Cardiac septum (tissue), 1 donor: Measurements from ENCODE around the gene PDE4DIP. TPM values are rescaled to one million over a fixed set of nuclear protein-coding genes. Genes with fewer than 3 reads are reported as not detected.
"Not testable (repeated sequence)": the region's sequence is repeated elsewhere in the genome, so short reads cannot be mapped to it uniquely, and the experiment has no call there.

ENCODE experiments used
- DNase-seq: peaks from one replicate; pipeline ENCODE4 v3.0.0-alpha.2; 2020; ENCODE audit warnings: low spot score
- intact Hi-C: fragments of 100-400 bp; cut with DNase I; formaldehyde crosslinking; loops from one replicate; pipeline ENCODE4 v1.14.0; 2022
- total RNA-seq: library from RNA; stranded (reverse); fragmentation: NEBNext Ultra II Directional; extraction: Animal tissue kit (Norgen Biotek cat#: 25700); gene quantifications from one replicate; pipeline ENCODE4 v1.2.1, GENCODE V29; 2021
- donor health status: DM: no; HTN: no; CAD: no.

PDE4DIP gene
- total RNA-seq, 1 donor from 2014 or later, result 3,632 TPM

DNA sequence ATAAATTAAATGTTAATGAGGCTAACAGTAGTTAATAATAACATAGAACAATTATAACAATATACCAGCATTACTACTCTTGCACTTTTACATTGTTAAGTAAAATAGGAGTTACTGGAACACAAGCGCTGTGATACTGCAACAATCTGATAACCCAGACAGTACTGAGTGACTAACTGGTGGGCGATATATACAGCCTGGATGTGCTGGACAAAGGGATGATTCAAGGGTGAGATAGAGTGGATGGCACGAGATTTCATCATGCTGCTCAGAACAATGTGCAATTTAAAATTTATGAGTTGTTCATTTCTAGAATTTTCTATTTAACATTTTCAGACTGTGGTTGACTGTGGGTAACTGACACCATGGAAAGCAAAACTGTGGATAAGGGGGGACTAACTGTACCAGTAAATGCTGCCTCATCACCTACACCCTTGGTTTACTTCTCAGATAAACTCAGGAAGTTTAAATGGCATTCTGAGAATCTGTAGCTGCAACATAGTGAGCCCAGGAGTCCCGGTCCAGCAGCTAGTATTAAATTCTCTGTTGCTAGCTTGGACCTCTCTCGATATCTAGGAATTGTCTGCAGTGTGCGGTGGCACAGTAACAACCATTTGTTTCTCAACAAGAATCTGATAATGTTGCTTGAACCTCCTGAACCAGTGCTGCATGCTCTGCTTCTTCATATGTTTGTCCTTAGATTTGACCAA, 24.9 kb downstream of the PDE4DIP start:
- intact Hi-C loops, DNase-seq: not testable (repeated sequence)

DNA sequence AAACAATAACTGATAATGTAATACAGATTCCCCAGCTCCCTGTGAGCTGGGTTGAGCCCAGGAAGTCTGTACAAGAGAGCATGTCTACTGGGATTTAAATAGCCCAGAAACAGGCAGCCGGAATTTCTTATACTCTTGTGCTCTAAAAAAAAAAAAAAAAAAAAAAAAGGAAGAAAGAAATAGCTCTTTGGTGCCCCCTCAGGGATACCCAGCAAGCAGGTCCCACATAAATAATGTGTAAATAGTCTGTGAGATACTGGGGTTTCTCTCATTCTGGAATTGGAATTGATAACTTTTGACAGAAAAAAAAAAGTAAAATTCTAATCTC, 25.4 kb downstream of the PDE4DIP start:
- intact Hi-C loops, result not testable (repeated sequence)

DNA sequence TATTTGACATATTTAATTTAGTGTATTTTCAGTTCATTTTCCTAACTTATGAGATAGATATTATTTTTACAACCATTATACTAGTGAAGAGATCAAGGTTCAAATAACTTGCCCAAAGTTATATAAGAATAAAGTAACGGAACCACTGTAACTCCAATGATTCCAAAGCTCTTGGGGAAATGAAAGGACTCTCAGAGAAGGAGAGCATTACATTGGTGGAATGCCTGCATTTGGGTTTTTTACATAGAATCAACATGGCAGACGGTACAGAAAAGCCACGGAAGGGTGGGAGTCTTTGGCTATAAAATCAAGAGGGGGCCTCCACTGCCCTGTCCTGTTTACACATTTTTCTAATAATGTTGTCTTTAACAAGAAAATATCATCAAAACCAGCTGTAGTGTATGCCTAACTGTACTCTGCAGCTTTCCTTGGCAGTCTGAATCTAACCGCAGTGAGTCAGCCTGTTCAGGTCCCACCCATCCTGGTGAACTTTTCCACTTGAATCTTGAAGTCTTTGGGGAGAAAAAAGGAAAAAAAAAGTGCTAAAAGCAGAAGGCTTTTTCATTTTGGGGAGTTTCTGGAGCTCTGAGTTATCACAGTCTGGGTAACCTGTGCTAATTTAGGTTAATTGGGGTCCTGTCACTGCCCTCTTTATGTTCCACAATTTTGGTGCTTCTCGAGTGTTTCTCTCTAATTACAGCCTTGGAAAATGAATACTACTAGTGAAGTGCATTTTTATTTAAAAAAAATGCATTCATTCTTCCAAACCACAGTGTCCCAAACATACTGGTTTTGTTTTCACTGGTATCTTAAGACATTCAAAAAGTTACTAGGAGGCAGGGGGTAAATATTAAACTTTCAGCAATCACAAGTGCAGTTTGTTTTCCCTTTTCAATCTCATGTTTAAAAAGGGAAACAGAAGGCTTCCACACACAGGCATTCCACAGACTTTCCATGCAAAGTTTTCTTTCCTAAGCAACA, 30.5 kb downstream of the PDE4DIP start:
- intact Hi-C loops, DNase-seq: not testable (repeated sequence)

More for the DNA sequence above, 25.4 kb downstream of the PDE4DIP start:
- not testable (repeated sequence) for DNase-seq

DNA sequence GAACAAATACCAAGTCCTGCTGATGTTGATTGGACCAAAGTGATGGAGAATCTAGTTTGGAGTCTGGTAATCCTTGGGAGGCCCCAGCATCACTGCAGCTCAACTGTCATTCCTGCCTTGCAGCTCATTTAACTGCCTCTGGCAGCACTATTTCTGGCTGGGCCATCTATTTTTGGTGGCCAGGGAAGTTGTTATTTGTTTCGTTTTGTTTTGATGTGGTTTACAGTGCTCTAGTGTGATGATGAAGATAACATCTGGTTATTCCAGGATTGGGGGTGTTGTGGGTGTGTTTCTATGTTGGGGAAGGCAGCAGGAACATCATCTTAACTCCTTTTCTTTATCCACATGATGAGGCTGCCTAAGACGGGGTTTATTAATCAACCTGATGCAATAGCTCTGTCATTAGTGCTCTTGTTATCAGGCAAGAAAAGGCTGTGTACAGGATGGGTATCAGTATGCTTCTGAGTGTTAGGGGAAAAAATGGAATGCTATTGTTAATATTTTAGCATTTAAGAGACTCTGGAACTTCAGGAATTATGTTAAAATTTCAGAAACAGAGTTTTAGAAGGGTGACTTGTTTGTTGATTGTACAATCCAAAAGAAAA, 35.7 kb downstream of the PDE4DIP start:
- intact Hi-C loops, result not testable (repeated sequence)

DNA sequence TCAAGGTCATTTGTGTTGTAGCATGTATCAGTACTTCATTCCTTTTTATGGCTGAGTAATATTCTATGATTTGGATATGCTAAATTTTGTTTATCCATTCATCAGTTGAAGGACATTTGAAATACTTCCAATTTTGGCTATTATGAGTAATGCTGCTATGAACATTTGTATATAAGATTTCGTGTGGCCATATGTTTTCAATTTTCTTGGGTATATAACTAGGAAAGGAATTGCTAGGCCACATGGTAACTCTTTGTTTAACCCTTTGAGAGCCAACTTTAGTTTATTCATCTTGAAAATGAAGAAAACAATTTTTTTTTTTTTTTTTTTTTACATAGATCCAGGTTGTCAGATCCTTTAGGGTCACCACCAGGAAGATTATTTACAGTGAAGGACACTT, 37.0 kb downstream of the PDE4DIP start:
- intact Hi-C loops, DNase-seq: not testable (repeated sequence)

More for the DNA sequence above, 35.7 kb downstream of the PDE4DIP start:
- not testable (repeated sequence) for DNase-seq

DNA sequence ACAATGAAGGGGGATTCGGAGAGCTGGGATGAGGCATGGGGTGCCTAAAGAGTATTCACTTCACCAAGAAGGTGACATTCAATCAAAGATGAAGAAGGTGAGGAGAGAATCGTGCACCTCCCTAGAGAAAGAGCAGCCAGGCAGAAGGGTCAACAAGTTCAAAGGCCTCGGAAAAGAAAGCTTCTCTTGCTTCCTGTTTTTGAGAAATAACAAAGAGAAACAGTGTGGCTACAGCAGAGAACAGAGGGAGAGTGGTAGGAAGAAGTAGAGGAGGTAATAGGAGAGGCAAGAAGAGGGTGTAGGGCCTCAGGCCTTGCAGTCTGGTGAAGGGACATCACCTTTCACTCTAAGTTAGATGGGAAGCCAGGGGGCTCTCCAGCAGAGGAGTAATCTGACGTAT, 41.0 kb downstream of the PDE4DIP start:
- DNase-seq, intact Hi-C loops: not testable (repeated sequence)

DNA sequence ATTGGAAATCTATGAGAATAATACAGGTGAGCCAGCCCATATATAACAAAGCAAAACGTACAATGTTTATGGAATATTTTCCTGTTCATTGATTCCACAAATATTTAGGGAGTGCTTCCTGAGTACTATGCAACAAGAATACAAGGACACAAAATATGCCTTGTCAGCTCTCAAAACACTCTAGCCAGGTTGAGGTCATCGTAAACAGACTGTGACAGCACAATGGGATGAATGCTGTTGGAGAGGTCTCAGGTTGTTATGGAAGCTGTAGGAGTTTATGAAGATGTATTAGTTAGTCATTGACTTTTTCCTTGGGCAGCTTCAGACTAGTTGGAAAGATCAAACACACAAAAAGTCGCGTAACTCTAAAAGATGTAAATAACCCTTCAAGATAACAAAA, 42.1 kb downstream of the PDE4DIP start:
- DNase-seq, intact Hi-C loops: not testable (repeated sequence)

DNA sequence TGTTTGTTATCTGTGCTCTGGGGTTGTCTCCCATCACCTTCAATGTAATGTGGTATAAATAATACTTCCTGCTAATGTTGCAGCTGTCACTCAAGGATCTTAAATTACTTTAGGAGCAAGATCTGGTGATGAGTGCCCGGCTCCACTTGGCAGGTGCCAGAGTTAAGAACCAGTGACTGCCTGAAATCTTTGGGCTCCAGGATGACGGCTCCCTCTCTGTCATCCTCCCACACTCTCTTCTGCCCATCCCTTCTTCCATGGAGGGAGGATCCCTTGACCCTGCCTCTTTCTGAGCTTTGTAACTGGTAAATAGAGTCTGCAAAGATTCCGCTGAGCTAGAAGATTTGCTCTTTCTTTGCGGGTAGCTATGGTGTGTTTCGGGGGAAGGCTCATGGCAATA, 44.4 kb downstream of the PDE4DIP start:
- DNase-seq, intact Hi-C loops: not testable (repeated sequence)

DNA sequence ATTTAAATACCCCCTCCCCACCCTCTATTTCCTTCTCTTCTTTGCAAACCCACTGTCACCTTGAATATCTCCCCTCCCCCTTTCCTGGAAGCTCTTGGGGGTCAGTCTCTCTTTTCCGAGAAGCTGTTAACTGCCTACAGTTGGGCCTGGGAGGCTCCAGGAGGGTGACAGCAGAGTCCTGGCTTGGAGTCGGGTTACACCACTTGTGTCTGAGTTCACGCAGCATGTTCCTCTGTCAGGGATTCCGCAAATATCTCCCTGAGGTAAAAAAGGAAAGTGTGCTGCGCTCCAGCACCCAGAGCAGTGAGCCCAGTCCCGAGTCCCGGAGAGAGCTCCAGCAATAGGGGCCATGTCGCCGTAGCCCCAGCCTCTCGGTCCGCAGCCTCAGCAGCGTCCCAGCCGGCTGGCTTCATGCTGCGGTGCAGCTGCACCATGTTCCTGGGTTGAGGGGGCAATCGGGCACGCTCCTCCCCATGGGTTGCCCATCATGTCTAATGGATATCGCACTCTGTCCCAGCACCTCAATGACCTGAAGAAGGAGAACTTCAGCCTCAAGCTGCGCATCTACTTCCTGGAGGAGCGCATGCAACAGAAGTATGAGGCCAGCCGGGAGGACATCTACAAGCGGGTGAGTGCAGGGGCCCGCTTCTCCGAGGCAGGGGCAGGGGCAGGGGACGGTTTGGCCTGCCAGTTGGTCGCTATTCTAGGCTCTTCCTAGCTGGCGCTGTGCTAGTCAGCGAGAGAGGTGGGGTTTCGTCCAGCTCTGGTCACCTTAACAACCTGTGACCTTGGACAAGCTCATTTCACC, 45.2 kb downstream of the PDE4DIP start:
- DNase-seq, intact Hi-C loops: not testable (repeated sequence)

DNA sequence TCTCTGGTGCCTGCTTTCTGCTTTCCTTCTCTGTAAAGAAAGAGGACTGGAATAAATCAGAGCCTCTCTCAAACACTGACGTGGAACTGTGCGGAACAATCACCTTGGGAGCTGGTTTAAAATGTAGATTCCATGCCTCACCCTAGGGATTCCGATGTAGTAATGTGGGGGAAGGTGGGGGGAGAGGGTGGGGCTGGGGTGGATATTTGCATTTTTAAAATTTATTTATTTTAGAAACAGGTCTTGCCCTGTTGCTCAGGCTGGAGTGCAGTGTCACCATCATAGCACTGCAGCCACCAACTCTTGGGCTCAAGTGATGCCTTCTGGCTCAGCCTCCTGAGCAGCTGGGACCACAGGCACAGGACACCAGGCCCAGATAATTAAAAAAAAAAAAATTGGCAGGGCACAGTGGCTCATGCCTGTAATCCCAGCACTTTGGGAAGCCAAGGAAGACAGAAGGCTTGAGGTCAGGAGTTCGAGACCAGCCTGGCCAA, 45.9 kb downstream of the PDE4DIP start:
- intact Hi-C loops, DNase-seq: not testable (repeated sequence)

DNA sequence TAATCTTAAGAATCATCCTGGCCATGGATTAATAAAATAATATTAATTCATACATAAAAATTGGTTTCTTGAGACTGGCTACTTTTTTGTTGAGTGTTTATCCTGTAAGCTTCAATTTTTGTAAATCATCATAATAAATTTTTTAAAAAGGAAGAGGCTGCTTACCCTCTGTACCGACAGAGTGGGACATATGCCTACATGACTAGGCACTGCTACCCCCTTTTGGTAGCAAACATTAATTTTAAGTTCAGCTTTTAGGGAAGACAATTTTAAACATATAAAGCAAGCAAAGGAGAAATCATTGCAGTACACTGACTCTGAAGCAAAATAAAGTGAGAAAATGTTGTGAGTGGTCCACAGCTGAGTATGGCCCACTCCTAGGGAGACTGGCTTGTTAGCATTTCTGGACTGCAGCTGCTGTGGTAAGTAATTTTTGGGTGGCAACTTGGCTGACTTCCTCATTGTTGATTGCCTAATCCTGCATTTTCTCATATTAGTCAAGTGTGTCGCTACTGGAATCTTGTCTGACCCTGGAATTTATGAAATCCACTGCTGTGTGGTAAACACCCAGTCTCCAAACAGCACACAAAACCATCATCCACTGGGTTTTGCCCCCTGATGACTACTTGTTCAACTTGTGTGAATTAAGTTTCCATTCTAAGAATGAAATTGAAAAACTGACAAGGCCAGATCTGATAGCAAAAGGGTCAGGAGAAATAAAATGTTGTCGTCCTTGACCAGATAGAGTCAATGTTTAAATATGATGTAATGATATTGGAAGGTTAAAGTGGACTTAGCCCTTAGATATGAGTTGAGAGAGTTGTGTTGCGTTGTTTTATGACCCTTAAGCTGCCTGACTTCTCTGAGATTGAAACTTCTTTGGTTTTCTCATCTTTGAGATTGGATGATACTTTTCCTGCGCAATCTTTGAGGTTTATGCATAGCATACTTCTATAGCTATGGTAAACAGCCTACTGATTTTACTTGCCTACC, 50.4 kb downstream of the PDE4DIP start:
- intact Hi-C loops, DNase-seq: not testable (repeated sequence)

DNA sequence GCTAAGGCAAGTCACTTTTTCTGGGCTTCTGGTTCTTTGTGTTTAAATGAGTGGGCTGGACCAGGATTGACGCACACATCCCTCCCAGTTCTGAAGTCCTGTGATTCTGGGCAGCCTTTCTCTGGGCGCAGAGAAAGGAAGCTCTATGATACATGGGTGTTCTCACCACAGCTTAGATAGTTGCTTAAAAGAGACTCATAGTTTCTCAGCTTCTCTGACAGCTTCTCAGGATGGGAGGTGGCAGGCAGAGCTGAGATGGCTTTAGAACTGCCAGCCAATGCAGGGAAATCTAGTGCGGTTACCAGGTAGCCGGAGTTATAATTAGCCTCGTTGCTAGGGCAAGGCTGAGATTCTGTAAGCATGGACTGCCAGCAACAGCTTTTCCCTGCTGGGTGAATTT, 55.8 kb downstream of the PDE4DIP start:
- intact Hi-C loops, result not testable (repeated sequence)

DNA sequence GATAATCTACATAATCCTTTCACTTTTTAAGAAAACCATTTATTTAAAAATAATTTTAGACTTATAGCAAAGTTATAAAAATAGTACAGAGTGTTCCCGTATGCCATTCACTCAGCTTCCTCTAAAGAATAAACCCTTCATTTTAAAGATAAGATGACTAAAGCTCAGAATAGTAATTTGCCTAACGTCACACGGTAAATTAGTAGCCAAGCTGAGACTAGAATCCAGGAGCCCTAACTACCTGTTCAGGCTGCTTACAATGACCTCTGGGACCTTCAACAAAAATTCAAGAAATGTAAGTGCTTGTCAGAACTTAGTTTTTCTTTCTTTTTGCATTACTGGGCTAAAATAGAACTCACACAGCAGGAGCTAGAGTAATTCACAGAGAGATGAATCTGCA, 56.5 kb downstream of the PDE4DIP start:
- DNase-seq, intact Hi-C loops: not testable (repeated sequence)

More for the DNA sequence above, 55.8 kb downstream of the PDE4DIP start:
- DNase-seq, result not testable (repeated sequence)

DNA sequence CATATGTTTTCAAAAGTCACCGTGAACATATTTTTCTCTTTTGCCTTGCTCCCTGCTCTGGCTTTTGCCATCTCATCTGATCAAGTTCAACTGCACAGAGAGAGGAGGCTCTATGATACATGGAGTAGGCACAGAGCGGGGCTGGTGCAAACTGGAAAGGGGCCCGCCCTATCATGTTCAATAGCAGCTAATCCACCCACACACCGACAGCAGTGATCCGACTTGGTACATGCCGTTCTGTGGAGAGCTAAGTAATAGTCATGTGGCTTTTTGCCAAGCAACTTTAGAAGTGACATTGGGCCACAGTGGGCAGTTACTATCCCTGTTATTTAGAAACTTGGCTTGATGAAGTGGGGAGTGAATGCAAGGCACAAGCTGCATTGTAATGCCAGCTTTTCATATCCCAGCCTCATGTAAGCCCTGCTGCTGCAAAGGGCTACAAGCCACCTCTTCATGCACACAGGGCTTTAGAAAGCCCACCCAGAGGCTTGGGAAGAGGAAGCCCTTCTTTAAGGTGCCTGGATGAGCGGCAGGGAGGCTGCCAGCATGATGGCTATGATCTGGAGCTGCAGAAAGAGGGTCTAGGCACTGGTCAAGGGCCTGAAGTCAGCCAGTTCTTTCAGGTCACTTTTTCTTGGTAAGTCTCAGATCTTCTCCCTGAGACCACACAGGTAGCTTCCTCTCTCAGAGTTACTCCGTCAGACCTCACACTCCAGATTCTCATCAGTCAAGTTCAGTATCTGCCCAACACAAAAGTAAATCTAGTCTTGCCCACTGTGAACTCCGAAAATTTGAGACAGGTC, 57.1 kb downstream of the PDE4DIP start:
- DNase-seq, intact Hi-C loops: not testable (repeated sequence)

DNA sequence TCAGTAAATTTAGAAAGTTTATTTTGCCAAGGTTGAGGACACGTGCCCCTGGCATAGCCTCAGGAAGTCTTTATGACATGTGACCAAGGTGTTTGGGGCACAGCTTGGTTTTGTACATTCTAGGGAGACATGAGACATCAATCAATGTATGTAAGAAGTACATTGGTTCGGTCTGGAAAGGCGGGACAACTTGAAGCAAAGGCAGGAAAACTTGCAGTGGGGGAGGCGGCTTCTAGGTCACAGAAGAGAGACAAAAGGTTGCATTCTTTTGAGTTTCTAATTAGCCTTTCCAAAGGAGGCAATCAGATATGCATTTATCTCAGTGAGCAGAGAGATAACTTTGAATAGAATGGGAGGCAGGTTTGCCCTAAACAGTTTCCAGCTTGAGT, 57.7 kb downstream of the PDE4DIP start:
- DNase-seq, intact Hi-C loops: not testable (repeated sequence)

DNA sequence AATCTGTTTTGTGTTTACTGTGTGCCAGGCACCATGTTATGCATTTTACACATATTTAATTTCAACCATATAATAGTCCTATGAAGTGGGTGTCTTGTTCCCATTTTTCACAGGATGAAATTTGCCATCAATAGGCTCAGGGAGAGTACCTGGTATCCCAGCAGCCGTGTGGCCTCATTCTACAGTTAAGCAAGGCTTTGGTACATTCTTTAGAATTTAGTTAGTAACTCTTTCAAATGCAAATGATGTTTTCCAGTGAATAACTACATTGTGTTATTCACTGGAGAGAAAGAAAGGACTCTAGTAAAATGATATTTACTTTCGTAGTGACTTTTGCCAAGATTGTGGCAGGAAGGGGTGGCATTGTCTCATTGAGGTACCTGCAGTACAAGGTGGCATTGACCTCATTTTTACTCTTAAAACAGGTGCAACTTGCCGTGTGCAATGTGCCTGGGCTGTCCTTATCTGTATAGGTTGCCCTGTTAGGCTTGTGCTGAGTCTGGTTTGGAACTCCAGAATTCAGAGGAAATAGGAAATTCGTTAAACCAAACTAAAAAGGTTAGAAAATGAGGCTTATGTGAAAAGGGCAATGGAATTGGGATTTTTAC, 65.1 kb downstream of the PDE4DIP start:
- DNase-seq, intact Hi-C loops: not testable (repeated sequence)
